GM19468 (cell line): ENCODE measurements around the gene AHCTF1.
"Not testable (repeated sequence)": the region's sequence is repeated elsewhere in the genome, so short reads cannot be mapped to it uniquely, and the experiment has no call there.

Experiments used
- ATAC-seq: cut with Tn5 transposase; IDR thresholded peaks from one replicate; pipeline ENCODE4 v1.9.1; 2021; ENCODE audit warnings: mild to moderate bottlenecking, moderate library complexity, moderate number of reproducible peaks; ENCODE audit not compliant: unreplicated experiment; ENCODE audit errors: extremely low read depth

Gene AHCTF1

DNA sequence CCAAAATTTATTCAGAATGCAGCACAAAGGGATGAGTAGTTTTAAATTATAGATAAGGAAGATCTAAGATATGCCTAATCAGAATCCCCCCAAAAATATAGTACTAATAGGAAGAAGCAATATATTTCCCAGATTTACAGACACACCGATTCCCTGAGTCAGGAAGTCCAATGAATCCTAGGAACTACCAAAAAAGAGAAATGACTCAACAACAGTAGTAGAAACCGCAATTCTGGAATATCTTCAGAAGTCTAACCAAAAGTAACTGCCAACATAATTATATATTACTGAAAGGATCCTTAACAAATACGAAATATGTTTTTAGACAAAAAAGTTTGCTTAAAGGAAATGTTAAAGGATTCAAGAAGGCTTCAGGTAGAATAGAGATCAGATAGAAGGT, 10.3 kb downstream of the AHCTF1 start:
- no peak for ATAC-seq

DNA sequence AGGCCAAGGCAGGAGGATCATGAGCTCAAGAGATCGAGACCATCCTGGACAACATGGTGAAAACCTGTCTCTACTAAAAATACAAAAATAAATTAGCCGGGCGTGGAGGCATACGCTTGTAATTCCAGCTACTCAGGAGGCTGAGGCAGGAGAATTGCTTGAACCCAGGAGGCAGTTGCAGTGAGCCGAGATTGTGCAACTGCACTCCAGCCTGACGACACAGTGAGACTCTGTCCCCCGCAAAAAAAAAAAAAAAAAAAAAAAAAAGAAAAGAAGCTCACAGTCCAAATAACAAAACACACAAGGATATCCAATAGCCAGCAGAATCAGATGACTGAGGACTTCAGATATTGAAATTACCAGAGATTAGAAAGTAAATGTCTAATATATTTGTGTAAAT, 11.8 kb downstream of the AHCTF1 start:
- no peak for ATAC-seq

DNA sequence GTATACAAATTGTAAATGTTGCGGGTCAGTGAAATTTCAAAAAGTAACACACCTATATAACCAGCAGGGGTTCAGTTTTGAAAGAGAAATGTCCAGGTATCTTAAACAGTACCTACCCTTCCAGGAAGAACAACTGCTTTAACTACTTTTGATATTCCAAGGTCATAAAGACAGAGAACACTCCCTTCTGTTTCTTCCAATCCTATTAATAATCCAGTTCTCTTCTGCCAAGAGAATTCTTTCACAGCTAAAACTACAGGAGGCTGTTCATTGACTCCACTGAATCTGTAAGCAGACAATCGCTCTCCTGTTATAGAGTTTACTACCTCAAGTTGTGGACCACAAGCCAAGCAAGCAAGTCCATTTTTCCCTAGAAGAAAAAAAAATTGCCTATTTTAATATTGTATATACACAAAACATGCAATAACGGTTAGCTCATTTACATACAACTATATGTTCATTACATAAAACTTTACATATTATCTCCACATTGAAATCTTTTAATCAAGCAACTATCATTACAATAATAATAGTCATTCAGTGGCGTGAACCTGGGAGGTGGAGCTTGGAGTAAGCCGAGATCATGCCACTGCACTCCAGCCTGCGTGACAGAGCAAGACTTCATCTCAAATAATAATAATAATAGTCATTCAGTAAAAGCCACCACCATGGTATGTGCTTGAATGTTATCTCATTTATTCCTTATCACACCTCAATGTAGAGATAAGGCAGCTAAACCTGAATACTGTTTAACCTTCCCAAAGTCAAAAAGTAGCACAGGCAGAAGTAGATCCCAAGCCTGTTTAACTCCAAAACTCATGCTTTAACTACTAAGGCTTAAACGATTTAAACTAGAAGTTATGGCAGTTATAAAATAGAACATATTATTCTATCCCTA, 15.5 kb downstream of the AHCTF1 start:
- ATAC-seq, result not testable (repeated sequence)

DNA sequence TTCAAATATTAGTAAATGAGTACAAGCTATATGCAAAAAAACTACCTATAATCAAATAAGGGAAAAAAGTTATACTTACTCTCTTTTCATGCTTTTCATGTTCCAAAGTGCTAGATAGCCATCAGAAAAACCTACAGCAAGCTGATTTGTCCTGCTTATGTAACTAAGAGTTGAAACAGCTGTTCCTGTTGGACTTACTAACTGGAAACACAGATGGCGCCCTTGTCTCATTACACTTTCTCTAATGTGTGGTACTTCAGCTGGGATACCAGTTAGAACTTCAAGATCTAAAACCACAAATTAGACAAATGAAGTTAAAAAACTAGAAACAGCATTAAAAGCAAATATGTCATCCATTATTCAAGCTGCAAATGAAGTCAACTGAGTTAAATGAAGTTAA, 24.3 kb downstream of the AHCTF1 start:
- ATAC-seq, result no peak

DNA sequence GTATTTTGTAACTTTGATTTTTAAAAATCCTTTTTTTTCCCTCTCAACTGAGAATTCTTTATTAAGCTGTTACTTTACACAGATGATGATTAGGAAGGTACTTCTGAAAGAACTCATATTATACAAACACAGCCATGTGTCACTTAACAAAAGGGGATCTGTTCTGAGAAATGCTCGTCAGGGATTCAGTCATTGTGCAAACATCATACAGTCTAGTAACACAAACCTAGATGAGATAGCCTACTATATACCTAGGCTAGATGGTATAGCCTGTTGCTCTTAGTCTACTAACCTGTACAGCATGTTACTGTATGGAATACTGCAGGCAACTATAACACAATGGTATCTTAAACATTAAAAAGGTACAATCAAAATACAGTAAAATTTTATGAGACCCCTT, 24.9 kb downstream of the AHCTF1 start:
- ATAC-seq, result no peak

DNA sequence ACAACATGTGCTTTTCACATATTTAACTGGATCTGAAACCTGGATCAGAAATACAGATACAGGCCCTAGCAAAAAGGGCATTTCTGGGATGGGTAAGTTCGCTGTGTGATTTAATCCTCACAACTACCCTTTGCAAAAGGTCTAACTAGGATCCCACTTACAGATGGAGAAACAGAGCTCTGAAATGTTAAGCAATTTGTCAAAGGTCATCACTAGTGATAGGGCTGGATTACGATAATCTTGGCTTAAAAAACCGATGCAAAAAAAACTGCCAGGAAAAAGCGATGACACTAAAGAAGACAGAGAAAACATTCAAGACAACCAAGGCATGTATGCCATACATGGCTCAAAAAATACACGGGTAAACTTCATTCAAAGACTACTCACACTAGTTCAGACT, 29.9 kb downstream of the AHCTF1 start:
- no peak for ATAC-seq

DNA sequence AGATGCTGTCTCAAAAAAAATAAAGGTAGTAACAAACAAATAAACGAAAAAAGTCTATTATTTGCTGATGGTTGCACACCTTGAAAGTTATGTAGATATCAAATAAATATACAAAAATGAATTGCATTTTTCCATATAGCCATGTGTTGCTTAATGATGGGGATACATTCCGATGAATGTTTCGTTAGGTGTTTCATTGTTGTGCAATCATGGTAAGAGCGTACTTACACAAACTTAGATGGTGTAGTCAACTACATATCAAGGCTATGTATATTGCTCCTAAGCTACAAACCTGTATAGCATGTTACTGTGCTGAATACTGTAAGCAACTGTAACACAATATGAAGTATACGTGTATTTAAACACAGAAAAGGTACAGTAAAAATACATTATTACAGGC, 34.4 kb downstream of the AHCTF1 start:
- no peak for ATAC-seq

DNA sequence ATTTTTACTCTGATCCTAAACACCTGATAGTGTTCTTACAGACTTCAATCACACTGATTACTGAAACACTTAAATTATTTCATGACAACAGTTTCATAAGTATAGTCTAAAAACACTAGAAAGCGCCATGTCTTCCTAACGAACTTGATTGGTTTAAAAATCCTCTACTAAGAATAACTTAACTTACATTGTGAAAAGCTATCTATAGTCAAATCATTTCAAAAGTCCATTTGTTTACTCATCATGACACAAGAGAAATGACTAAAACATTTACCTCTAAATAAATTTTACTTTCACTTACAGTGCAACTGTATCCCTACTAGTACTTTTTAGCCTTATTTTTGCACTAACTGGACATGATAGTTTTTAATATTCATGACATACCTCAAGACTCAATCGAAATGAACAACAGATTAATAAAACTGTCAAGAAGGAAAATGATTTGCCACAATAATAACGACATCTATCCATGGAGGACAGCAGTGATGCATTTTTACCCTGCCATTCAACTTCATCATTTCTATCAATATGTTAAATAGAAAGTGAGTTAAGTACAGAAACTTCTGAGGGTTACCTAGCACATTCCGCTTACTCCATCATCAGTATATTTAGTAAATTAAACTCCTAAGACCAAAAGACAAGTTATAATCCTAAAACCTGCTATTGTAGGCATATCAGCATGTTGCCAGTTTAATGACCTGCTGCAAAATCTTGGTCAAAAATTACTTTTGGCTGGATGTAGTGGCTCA, 38.4 kb downstream of the AHCTF1 start:
- no peak for ATAC-seq

DNA sequence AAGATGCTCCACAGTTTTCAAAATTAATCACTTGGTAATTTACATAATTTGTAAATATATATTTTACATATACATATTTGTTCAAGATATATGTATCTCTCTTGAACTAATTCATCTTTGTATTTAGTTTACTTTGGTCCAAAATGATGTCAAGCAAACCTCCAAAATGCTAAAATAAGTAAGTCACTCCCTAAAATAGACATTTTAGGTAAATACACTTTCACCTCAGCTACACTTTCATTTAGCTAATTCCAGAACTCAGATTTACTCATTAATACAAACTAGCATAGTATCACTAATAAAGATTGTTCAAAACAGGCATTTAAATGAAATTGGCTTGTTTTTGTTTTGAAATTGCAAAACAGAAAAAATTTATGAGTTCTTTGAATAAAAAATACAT, 40.6 kb downstream of the AHCTF1 start:
- no peak for ATAC-seq

DNA sequence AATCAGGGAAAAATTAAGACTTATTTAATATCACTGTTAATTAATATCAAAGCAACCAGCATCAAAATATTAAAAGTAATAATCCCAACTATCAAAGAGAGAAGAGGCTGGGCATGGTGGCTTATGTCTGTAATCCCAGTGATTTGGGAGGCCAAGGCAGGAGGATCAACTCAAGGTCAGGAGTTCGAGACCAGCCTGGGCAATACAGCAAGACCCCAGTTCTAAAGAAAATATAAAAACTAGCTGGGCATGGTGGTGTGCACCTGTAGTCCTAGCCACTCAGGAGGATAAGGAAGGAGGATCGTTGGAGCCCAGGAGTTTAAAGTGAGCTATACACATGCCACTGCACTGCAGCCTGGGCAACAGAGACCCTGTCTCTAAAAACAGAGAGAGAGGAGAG, 43.2 kb downstream of the AHCTF1 start:
- ATAC-seq, result no peak

DNA sequence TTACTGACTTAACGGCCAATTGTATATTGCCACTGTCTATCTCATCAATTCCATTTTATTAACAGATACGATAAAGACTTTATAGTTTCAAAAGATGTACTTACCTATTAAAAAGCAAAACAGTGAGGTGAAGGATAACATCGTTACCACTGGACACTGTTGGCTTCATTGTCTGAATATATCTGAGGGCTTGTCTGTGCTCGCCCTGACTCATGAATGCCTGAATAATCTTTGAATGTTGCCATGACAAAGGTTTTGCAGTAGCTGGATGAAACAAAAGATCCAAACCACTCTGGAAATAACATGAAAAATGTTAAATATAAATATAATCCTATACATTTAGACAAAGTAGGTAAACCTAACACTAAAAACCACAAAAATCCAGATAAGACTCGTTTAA, 46.4 kb downstream of the AHCTF1 start:
- not testable (repeated sequence) for ATAC-seq

DNA sequence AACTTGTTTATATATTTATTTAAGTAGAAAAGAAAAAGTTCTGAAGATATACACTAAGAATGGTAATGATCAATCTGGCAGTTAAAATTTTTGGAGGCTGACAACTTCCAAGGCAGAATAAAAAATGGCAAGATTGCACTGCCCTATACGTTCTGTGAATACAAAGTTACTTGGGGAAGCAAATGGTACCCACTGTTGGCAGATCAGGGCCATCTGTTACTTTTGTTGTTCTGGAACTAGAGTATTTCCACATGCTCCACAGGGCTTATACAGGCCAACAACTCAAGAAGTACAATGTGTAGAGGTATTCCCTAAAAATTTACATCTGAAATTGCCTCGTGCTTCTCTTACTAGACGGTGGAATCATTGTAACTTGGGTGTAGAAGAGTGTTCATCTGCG, 53.2 kb downstream of the AHCTF1 start:
- no peak for ATAC-seq

DNA sequence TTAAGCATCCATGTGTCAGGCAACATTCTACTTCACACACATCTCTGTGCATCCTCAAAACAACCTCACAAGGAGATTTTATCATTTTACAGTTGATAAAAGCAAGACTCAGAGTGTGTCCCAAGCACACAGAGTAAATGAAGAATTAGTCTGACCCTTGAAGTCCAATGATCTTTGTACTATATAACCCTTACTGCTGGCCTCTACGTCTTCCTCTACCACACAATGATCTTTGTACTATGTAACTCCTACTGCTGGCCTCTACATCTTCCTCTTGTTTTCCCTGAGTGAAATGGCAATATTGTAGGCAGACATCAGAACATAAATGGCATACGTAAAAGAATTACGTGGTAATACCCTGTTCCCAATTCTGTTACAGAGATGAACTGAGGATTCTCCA, 55.3 kb downstream of the AHCTF1 start:
- ATAC-seq, result no peak

DNA sequence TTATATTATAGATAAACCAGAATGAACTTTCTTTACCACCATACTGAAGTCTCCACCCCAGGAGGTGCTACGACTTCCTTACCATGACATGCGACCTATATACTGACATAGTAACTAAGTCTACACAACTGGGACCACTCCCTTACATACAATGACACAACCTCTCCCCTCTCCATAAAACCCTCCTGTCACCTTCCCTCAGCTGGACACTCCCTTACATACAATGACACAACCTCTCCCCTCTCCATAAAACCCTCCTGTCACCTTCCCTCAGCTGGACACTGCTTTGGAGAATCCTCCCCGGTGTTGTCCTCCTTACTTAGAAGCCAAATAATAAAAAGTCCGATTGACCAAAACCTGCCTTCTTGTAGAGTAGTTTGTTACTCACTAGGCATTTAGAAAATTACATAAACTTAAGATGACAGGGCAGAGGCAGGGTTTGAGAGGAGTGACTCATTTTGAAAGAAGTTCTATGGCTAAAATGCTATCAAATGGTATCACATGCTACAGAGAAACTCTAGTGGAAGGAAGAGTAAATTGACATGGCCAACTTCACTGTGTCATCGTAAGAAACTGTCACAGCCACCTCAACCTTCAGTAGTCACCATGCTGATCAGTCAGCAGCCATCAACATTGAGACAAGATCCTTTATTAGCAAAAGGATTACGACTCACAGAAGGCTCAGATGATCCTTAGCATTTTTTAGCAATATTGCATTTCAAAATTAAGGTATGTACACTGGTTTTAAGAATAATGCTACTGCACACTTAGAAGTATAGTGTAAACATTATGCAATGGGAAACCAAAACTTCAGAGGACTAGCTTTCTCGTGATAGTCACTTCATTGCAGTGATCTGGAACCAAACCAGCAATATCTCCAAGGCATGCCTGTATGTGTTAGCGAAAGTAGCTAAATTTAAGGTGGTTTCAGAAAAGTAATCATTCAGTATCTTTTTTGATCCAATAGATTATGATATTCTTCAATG, 56.4 kb downstream of the AHCTF1 start:
- ATAC-seq, result no peak

DNA sequence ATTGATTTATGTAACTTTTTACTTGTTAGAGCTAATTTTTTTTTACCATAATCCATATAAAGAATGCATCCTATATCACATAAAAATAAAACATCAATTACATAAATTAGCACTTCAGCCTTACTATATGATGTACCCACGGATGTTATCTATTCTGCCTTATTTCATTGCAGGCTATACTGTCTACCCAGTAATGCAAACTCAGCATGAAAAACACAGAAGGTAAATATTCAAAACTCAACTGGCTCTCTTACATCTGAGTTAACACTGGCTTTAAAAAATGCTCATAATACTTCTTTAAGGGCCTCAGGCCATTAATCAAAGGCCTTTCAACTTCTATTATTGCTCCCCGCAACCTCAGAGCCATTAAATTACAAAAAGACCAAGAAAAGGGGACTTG, 65.8 kb downstream of the AHCTF1 start:
- ATAC-seq, result no peak

DNA sequence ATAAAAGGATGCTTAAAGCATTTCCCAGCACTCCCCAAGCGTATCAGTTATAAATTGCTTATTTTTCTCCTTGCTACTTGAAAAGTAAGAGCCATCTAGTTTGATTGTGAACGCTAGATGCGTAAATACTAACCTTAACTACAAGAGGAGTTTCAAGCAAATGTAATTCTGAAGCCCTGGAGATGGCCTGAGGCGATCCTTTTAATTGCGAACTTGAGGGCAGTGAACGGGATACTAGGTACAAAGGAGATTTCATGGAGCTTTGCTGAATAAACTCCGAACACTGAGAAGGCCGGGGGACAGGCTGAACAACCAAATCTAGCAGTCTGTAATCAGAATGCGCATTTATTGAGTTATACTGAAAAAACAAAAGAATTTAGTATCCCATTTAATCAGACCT, 68.0 kb downstream of the AHCTF1 start:
- ATAC-seq, result not testable (repeated sequence)

DNA sequence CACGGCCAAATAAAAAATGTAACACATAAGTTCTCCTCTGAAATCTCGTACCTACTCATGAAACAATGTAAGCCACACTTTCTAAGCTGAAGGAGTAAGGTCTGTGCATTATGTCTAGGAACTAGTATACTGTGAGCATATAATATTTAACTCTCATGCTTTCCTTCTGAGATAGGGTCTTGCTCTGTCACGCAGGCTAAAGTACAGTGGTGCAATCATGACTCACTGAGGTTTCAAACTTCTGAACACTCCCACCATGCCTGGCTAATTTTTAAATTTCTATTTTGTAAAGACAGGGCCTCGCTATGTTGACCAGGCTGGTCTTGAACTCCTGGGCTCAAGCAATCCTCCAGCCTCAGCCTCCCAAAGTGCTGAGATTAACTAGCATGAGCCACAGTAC, 71.3 kb downstream of the AHCTF1 start:
- ATAC-seq, result no peak

DNA sequence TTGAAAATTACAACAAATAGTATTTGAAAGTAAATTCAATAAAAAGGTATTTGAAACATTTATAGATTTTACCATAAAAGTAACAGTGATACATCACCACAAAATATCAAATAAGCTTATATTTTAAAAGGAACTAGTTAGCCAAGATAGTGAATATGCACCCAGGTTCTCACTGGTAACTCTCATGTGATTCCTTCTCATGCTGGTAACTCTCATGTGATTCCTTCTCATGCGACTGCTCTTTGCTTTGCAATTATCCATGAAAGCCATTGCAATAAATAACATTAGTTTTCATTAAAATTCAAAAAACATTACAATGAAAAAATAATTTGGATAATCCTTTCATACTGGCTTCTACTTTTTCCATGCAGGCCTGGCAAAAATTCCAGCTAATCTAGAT, 75.4 kb downstream of the AHCTF1 start:
- no peak for ATAC-seq

DNA sequence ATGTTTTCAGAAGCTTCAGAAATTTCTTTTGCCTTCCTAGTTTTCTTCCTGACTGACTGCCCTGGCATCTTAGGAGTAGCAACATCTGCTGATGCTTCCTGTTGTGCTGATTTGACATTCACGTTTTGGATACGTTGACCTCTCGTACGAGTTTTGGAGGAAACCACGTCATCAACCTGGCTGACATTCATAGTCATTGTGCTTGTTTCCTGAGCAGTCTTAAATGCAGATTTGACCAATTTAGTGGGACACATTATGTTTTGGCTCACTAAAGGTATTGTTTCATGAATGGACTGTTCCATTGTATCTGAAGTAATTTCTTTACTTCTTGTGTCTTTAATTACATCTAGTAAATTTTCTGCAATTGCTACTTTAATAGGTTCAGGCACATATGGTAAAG, 81.1 kb downstream of the AHCTF1 start:
- ATAC-seq, result not testable (repeated sequence)

DNA sequence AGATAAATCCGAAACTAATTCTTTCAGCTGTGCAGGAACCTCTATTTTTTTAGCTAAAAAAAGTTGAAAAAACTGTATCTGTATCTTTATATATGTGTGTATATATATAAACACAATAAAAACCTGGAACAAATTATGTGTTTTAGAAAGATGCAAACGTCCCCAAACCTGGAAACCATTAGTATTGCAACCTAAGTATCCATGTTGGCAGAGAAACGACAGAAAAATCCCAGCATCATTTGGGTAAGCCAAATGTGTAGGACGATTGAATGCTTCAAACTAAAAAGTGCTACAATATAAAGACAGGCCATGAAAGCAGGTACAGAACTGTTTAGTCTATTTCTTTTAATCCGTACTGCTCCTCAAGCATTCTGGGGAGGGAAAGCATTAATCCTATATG, 87.9 kb downstream of the AHCTF1 start:
- no peak for ATAC-seq
